ENCODE data around the gene SLC1A7. TPM values are rescaled to one million over a fixed set of nuclear protein-coding genes. Genes with fewer than 3 reads are reported as not detected.

SLC1A7 gene
- total and polyA plus RNA-seq, 2 experiments from 2014 or later, result not detected

DNA sequence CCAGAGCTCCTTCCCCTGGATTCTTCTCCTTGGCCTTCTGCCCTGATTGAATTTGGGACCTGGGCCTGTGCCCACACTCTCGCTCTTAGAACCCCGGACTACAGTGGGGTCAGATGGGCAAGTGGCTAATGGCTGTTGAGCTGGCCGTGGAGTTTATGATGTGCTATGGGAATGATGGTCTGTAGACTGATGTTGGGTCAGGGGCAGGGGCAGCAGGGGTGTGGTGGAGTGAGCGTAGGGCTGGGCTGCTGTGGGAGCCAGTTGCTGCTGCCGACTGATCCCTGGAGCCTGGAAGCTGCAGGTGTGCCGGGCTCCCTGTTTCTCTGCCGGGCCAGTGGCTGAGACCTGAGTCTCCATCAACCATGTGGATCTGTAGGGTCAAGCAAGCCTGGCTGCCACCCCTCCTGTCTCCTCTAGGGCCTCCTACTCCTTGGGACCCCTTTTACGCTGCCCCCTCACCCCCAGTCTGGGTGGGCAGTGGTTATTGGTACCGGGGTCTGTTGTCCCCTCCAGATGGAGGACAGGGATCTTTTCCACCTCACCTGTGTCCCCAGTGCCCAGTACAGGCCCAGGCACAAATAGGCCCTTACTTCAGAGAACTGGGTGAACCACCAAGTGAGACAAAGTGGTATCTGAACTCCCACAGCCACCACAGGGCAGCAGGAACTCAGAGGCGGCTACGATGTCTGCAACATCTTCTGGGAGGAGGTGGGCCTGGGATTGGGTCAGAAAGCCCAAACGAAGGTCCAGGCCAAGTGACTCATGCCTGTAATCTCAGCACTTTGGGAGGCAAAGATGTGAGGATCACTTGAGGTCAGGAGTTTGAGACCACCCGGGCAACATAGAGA, 75.3 kb downstream of the SLC1A7 start:
- no peak for DNase-seq (ENCODE audit: low spot score)
- H3K9me2 ChIP-seq (ENCODE audit: insufficient read depth), result no peaks in the 10 kb centered on the region
- no peak overlapping the region for H2AFZ ChIP-seq
- no peaks in the 10 kb centered on the region for H3K36me3 Mint-ChIP-seq (ENCODE audit: low read depth)
- H3K4me1 ChIP-seq (ENCODE audit: insufficient read depth), result no peaks in the 10 kb centered on the region
- no peaks in the 10 kb centered on the region for H3K79me2 ChIP-seq (replicated peaks; ENCODE audit: insufficient read depth)
- H3K9me3 Mint-ChIP-seq, result no peaks in the 10 kb centered on the region
- ATAC-seq, result no peak
- TF ChIP-seq, protein P1, sequence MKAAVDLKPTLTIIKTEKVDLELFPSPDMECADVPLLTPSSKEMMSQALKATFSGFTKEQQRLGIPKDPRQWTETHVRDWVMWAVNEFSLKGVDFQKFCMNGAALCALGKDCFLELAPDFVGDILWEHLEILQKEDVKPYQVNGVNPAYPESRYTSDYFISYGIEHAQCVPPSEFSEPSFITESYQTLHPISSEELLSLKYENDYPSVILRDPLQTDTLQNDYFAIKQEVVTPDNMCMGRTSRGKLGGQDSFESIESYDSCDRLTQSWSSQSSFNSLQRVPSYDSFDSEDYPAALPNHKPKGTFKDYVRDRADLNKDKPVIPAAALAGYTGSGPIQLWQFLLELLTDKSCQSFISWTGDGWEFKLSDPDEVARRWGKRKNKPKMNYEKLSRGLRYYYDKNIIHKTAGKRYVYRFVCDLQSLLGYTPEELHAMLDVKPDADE (IDR thresholded peaks at IDR 0.05), result no peak
- no peak for TF ChIP-seq CREB1 (CRISPR knock-in tag; IDR thresholded peaks at IDR 0.05; ENCODE audit: low read depth)
- no peak for TF ChIP-seq NANOG (IDR thresholded peaks at IDR 0.05; ENCODE audit: borderline replicate concordance)
- TF ChIP-seq ZNF114 (CRISPR knock-in tag; IDR thresholded peaks at IDR 0.05), result no peak
- no peak for TF ChIP-seq EZH2 (IDR thresholded peaks at IDR 0.05; ENCODE audit: low read depth, unreplicated experiment)
- no peak for TF ChIP-seq ZNF462 (CRISPR knock-in tag; IDR thresholded peaks at IDR 0.05)
- TF ChIP-seq STAT1 (IDR thresholded peaks at IDR 0.05; ENCODE audit: unreplicated experiment), result no peak
- no peak for TF ChIP-seq CTCF (conservative IDR thresholded peaks at IDR 0.05; ENCODE audit: low read depth in 2 of 2)
- no peak for TF ChIP-seq ZNF331 (CRISPR knock-in tag; IDR thresholded peaks at IDR 0.05; ENCODE audit: low read depth)
- no peak for TF ChIP-seq POLR2AphosphoS5 (IDR thresholded peaks at IDR 0.05; ENCODE audit: low read depth)
- peaks cover 2% of the 10 kb centered on the region; the same call in 2 of the 3 replicates for H3K4me1 Mint-ChIP-seq
- no peak overlapping the region for H3K4me3 Mint-ChIP-seq
- peaks cover 31% of the 10 kb centered on the region for H3K27me3 Mint-ChIP-seq (ENCODE audit: insufficient read depth, low read depth, poor library complexity)
- no peak overlapping the region for H3K27ac Mint-ChIP-seq
- no peak overlapping the region for H3K4me2 ChIP-seq
- H3F3A ChIP-seq (replicated peaks; ENCODE audit: low read depth), result no peaks in the 10 kb centered on the region
- H3K4me3 ChIP-seq, result no peak overlapping the region
- no peak overlapping the region for H3K27ac ChIP-seq (ENCODE audit: low read depth)
- H3K36me3 ChIP-seq (ENCODE audit: insufficient read depth), result no peaks in the 10 kb centered on the region
- peaks cover 30% of the 10 kb centered on the region for H3K27me3 ChIP-seq (ENCODE audit: insufficient read depth)
- no peaks in the 10 kb centered on the region for H4K20me1 ChIP-seq (replicated peaks; ENCODE audit: insufficient read depth)
